Endothelial cell of umbilical vein (primary cell): ENCODE results near the gene CFAP210.

Source experiments
- EZH2 ChIP-seq: IDR thresholded peaks from 2 replicates; pipeline ENCODE4 v1.6.1; 2012; ENCODE audit warnings: borderline replicate concordance, low read depth, mild to moderate bottlenecking, moderate library complexity, low read length, inconsistent platforms; ENCODE audit not compliant: severe bottlenecking
- FOS ChIP-seq: IDR thresholded peaks from 2 replicates; pipeline ENCODE4 v1.6.1; 2011; ENCODE audit warnings: mild to moderate bottlenecking, low read length, moderate library complexity, borderline replicate concordance; ENCODE audit not compliant: insufficient read depth
- GATA2 ChIP-seq: IDR thresholded peaks from 2 replicates; pipeline ENCODE4 v1.7.0; 2011; ENCODE audit warnings: low read depth, mild to moderate bottlenecking, moderate library complexity, mixed read lengths, low read length; ENCODE audit not compliant: insufficient read length, insufficient read depth
- POLR2A ChIP-seq: IDR thresholded peaks from 2 replicates; pipeline ENCODE4 v1.6.1; 2012; ENCODE audit warnings: low read depth, mild to moderate bottlenecking, control low read depth, low read length
- POLR2AphosphoS5 ChIP-seq: IDR thresholded peaks from 2 replicates; pipeline ENCODE4 v1.6.1; 2012; ENCODE audit warnings: low read depth, mild to moderate bottlenecking, control low read depth, low read length, moderate library complexity; ENCODE audit not compliant: insufficient read depth
- TF ChIP-seq, protein P1 (sequence below), 2 donors: IDR thresholded peaks; 1 replicate in 1 of 2; 2 replicates in 1 of 2; pipeline ENCODE4 v1.5.1; 2011; ENCODE audit warnings: low read length in 2 of 2, mild to moderate bottlenecking in 2 of 2, moderate library complexity in 2 of 2, control low read depth in 1 of 2, inconsistent platforms in 1 of 2, low read depth in 1 of 2; ENCODE audit not compliant: insufficient read depth in 1 of 2; ENCODE audit errors: extremely low read depth in 1 of 2
- TF ChIP-seq, protein P2 (sequence below): IDR thresholded peaks from 2 replicates; pipeline ENCODE4 v1.6.1; 2011; ENCODE audit not compliant: insufficient read depth, insufficient read length

DNA sequence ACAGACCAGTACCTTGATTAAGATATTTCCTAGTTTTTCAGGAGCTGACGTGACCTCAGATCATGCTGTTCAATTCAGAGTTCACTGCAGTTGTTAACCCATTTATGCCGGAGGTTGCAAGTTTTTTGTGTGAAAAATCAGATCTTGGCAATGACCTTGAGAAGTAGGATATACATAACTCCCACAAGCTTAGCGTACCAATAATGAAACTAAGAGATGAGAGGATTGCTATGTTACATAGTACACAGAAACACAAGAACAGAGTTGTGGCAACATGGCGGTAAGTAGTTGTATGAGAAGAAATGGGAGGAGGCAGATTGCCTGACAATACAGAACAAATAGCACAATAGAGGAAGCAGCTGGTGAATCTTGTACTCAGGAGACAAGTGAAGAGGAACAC lies 71.0 kb downstream of the CFAP210 start:
- TF ChIP-seq, protein P1, sequence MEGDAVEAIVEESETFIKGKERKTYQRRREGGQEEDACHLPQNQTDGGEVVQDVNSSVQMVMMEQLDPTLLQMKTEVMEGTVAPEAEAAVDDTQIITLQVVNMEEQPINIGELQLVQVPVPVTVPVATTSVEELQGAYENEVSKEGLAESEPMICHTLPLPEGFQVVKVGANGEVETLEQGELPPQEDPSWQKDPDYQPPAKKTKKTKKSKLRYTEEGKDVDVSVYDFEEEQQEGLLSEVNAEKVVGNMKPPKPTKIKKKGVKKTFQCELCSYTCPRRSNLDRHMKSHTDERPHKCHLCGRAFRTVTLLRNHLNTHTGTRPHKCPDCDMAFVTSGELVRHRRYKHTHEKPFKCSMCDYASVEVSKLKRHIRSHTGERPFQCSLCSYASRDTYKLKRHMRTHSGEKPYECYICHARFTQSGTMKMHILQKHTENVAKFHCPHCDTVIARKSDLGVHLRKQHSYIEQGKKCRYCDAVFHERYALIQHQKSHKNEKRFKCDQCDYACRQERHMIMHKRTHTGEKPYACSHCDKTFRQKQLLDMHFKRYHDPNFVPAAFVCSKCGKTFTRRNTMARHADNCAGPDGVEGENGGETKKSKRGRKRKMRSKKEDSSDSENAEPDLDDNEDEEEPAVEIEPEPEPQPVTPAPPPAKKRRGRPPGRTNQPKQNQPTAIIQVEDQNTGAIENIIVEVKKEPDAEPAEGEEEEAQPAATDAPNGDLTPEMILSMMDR (IDR thresholded peaks at IDR 0.05; ENCODE audit: extremely low read depth in 1 of 2, insufficient read depth in 1 of 2, low read depth in 1 of 2, low read length in 2 of 2), result no peak
- no peak for TF ChIP-seq GATA2
- TF ChIP-seq, protein P2, sequence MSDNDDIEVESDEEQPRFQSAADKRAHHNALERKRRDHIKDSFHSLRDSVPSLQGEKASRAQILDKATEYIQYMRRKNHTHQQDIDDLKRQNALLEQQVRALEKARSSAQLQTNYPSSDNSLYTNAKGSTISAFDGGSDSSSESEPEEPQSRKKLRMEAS, result no peak
- TF ChIP-seq POLR2A, result no peak
- TF ChIP-seq POLR2AphosphoS5, result no peak
- TF ChIP-seq EZH2, result no peak
- TF ChIP-seq FOS, result no peak
